ENCODE data around the gene EFNA4. TPM values are rescaled to one million over a fixed set of nuclear protein-coding genes. Genes with fewer than 3 reads are reported as not detected.

Gene EFNA4
- total and polyA plus RNA-seq, 2 of the 4 experiments (the other 2 are of a cell fraction) = 3.8 to 11.8 TPM

- Histone ChIP-seq H3K4ac (ENCODE audit: low read depth, low read length) (no peak overlapping the region), H3K27me3 (ENCODE audit: control insufficient read depth, insufficient read depth, low read length) (peaks cover 36% of the 10 kb centered on the region), H4K8ac (ENCODE audit: low read depth in 2 of 2, low read length in 2 of 2) (no peak overlapping the region), H4K20me1 (ENCODE audit: insufficient read depth, low read length) (no peaks in the 10 kb centered on the region), H3K9me1 (ENCODE audit: insufficient read depth, low read length) (peaks cover 6% of the 10 kb centered on the region; the same call in 1 of the 2 replicates), H3K23ac (ENCODE audit: low read depth, low read length) (no peak overlapping the region), H3K18ac (ENCODE audit: low read depth, low read length) (no peak overlapping the region), H3K9ac (ENCODE audit: low read depth, low read length) (no peak overlapping the region), H2AK5ac (ENCODE audit: low read depth, low read length) (no peak overlapping the region), H3K9me3 (ENCODE audit: control insufficient read depth, insufficient read depth, low read length) (no peaks in the 10 kb centered on the region), H2BK20ac (ENCODE audit: low read depth, low read length) (no peak overlapping the region), H3K4me2 (ENCODE audit: low read depth, low read length) (no peak overlapping the region), H2BK5ac (ENCODE audit: low read depth, low read length, poor library complexity, severe bottlenecking) (no peak overlapping the region), H2AFZ (replicated peaks; ENCODE audit: low read length, poor library complexity) (no peak overlapping the region), H2BK120ac (ENCODE audit: low read depth, low read length) (no peak overlapping the region), H3K56ac (ENCODE audit: extremely low read depth, insufficient read depth, low read length) (no peak overlapping the region), H3K27ac (ENCODE audit: insufficient read depth, low read length) (no peak overlapping the region), H3K14ac (replicated peaks; ENCODE audit: low read depth, low read length) (no peak overlapping the region), H3K36me3 (ENCODE audit: control insufficient read depth, insufficient read depth, low read length) (no peaks in the 10 kb centered on the region), H4K5ac (ENCODE audit: low read depth, low read length) (no peak overlapping the region), H2BK15ac (ENCODE audit: low read depth, low read length) (no peak overlapping the region), H3K4me3 (ENCODE audit: insufficient read depth, low read depth, low read length) (no peak overlapping the region), H3K79me1 (ENCODE audit: low read depth in 1 of 2, low read length in 2 of 2) (no peaks in the 10 kb centered on the region), H2AK9ac (replicated peaks; ENCODE audit: low read depth, low read length, poor library complexity) (no peak overlapping the region), H4K91ac (ENCODE audit: insufficient read depth, low read depth, low read length) (no peak overlapping the region), H3K4me1 (ENCODE audit: control insufficient read depth, insufficient read depth, low read length) (peaks cover 1% of the 10 kb centered on the region; the same call in 1 of the 2 replicates)
- intact Hi-C loops (cut with micrococcal nuclease) = no loop called here
- WGBS, 2 experiments (ENCODE audit: extremely low coverage in 2 of 2, insufficient read length in 1 of 2) = 83% methylated on average over 1 of the region's 4 CpGs; no CpG with 5 or more reads in 1 of the 2 experiments
- in situ Hi-C loops (cut with MboI; ENCODE audit: low sequenced_read_pairs) = no loop called here
- ATAC-seq (ENCODE audit: low read depth) = no peak
- CTCF ChIA-PET = interaction anchor here (1.4 to 1.8 kb wide), 2 partner anchors 12 to 23 kb away, joined by 3 to 4 read pairs; partner anchors contain the start of gene ADAM15
- dilution Hi-C loops (cut with HindIII; ENCODE audit: low sequenced_read_pairs, unreplicated experiment) = no loop called here
- no peak for DNase-seq
- POLR2A ChIA-PET (ENCODE audit: unreplicated experiment) = no interaction called here
- no TSS peak for BruUV-seq (replicated peaks)
- TF ChIP-seq BHLHE40 (IDR thresholded peaks at IDR 0.05; ENCODE audit: low read depth, low read length) = no peak
- TF ChIP-seq NFE2L2 (IDR thresholded peaks at IDR 0.05; ENCODE audit: low read depth, low read length) = no peak
- TF ChIP-seq RFX5 (IDR thresholded peaks at IDR 0.05; ENCODE audit: low read depth, low read length) = no peak
- no peak for TF ChIP-seq CTCF (conservative IDR thresholded peaks at IDR 0.05; ENCODE audit: low read depth, low read length)
- TF ChIP-seq RCOR1 (IDR thresholded peaks at IDR 0.05; ENCODE audit: insufficient replicate concordance, low read length) = no peak
- TF ChIP-seq MXI1 (IDR thresholded peaks at IDR 0.05; ENCODE audit: borderline replicate concordance, low read depth, low read length) = no peak
- TF ChIP-seq MAFK (IDR thresholded peaks at IDR 0.05; ENCODE audit: low read depth, low read length) = no peak
- TF ChIP-seq FOS (IDR thresholded peaks at IDR 0.05; ENCODE audit: low read depth, low read length) = no peak
- TF ChIP-seq POLR2A (IDR thresholded peaks at IDR 0.05; ENCODE audit: low read depth, low read length) = no peak
- TF ChIP-seq CHD1 (IDR thresholded peaks at IDR 0.05; ENCODE audit: low read depth, low read length) = no peak
- TF ChIP-seq CEBPB (IDR thresholded peaks at IDR 0.05; ENCODE audit: low read depth, low read length) = no peak
- no peak for TF ChIP-seq RAD21 (IDR thresholded peaks at IDR 0.05; ENCODE audit: low read length)
- TF ChIP-seq MAZ (IDR thresholded peaks at IDR 0.05; ENCODE audit: borderline replicate concordance, low read depth, low read length) = no peak
- TF ChIP-seq SMC3 (IDR thresholded peaks at IDR 0.05; ENCODE audit: low read depth, low read length) = no peak
- TF ChIP-seq ELK1 (IDR thresholded peaks at IDR 0.05; ENCODE audit: borderline replicate concordance, low read depth, low read length) = no peak
- TF ChIP-seq USF2 (IDR thresholded peaks at IDR 0.05; ENCODE audit: low read depth, low read length) = no peak
Observed at GRCh38 chr1:155039308-155039669, 24.3 kb upstream of the EFNA4 start.
